BE2C (cell line): Measurements from ENCODE around the gene CHAD.

Experiments
- DNase-seq: peaks from one replicate; pipeline ENCODE4 v3.0.0-alpha.2; 2020
- H3K27me3 ChIP-seq: fragments of 250-450 bp; sonication (Bioruptor Pico); 2 replicates; pipeline ENCODE4 v1.5.1; 2020; ENCODE audit warnings: mild to moderate bottlenecking
- H3K36me3 ChIP-seq: fragments of 250-450 bp; sonication (Bioruptor Pico); 2 replicates; pipeline ENCODE4 v1.5.1; 2020; ENCODE audit warnings: mild to moderate bottlenecking
- H3K4me1 ChIP-seq: fragments of 250-450 bp; sonication (Bioruptor Pico); 2 replicates; pipeline ENCODE4 v1.5.1; 2020
- H3K4me3 ChIP-seq: 2 replicates; pipeline ENCODE4 v1.5.1; 2011; ENCODE audit warnings: low read depth, low read length
- H3K9me3 ChIP-seq: fragments of 250-450 bp; sonication (Bioruptor Pico); 2 replicates; pipeline ENCODE4 v1.5.1; 2020
- TF ChIP-seq, protein P1 (sequence below): IDR thresholded peaks from 2 replicates; pipeline ENCODE4 v1.5.1; 2012; ENCODE audit warnings: mild to moderate bottlenecking, low read depth, low read length

Gene CHAD

DNA sequence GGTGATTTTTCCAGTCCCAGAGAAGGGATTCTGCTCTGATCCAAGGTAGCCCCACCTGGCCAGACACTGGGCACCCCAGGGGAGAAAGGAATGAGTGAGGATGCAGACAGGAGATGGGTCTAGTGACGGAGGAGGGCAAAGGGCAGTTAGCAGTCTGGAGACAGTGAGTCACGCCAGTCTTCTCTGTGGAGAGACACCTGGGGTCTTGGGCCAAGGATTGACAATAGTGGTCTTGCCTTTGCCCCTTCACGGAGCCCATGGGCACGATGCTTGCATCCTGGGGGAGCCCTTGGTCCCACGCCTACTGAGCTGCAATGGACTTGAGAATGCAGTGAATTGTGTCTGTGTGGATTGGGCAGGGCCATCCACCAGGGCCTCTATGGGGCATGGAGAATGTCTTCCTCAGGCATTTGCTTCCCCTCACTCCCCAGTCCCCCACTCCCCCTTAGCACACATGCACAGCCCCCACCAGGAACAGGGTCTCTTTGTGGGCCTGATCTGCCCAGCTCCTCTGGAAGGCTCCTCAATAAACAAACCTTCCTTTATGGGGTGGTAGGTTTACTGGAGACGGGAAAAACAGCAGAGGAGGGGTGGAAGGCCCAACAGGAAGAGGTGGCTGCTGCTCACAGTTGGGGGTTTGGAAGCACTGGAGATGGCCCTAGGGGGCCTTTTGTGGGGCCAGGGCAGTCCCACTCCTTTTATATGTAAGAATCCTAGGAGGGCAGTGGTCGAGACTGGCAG lies 1.4 kb downstream of the CHAD start:
- no peak for DNase-seq
- Histone ChIP-seq H3K36me3 (no peaks in the 10 kb centered on the region), H3K4me3 (no peak overlapping the region), H3K27me3 (peaks cover 48% of the 10 kb centered on the region), H3K4me1 (no peaks in the 10 kb centered on the region), H3K9me3 (no peaks in the 10 kb centered on the region)
- TF ChIP-seq, protein P1, sequence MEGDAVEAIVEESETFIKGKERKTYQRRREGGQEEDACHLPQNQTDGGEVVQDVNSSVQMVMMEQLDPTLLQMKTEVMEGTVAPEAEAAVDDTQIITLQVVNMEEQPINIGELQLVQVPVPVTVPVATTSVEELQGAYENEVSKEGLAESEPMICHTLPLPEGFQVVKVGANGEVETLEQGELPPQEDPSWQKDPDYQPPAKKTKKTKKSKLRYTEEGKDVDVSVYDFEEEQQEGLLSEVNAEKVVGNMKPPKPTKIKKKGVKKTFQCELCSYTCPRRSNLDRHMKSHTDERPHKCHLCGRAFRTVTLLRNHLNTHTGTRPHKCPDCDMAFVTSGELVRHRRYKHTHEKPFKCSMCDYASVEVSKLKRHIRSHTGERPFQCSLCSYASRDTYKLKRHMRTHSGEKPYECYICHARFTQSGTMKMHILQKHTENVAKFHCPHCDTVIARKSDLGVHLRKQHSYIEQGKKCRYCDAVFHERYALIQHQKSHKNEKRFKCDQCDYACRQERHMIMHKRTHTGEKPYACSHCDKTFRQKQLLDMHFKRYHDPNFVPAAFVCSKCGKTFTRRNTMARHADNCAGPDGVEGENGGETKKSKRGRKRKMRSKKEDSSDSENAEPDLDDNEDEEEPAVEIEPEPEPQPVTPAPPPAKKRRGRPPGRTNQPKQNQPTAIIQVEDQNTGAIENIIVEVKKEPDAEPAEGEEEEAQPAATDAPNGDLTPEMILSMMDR: no peak

DNA sequence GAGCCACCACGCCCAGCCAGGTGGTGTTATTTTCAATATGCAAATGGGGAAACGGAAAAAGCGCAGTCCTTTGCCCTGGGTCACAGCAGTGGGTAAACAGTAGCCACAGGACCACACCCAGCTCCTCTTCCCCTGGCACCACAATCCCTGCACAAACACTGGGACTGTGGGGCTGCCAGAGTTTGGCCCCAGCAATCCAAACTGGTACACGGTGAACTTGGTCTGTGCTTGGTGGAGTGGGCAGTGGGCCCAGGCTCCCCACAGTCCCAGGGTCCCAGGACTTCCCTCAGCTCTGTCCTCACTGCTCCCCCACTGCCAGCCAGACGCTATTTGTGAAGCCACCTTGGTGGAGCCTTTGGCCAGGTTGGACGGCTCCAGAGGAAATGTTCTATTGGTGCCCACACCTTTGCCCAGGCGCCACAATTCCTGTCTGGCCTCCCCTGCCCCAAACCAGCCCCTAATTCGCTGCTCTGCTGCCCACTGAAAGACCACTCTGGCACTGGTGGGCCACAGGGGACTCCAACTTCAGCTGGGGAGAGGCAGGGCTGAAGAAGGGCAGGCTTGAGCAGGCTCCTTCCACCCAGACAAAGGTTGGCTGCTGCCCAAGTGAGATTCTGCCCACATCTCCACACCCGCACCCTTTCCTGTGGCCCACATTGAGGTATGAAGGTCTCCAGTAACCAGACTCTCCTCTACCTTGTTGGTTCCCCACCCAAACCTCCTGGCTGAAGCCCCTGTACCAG lies 2.1 kb downstream of the CHAD start:
- no peak for DNase-seq
- H3K4me1 ChIP-seq: no peaks in the 10 kb centered on the region
- peaks cover 40% of the 10 kb centered on the region for H3K27me3 ChIP-seq
- TF ChIP-seq, protein P1: no peak
- H3K9me3 ChIP-seq: no peaks in the 10 kb centered on the region
- no peak overlapping the region for H3K4me3 ChIP-seq
- no peaks in the 10 kb centered on the region for H3K36me3 ChIP-seq

DNA sequence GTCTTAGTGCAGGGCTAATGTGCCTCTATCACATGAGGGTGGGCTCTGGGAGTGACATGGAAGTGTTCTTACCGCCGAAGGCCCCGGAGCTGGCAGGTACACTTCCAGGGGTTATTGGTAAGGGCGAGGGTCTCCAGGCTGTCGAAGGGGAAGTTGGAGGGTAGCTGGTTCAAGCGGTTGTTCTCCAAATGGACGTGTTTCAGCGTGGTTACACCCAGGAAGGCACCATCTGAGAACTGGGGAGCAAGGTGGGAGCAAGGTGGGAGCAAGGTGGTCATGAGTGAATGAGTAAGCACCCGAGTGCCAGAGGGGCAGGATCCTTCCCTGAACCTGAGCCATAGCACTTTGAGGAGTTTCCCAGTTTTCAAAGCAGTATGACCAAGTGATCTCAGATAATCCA lies 3.0 kb downstream of the CHAD start:
- H3K9me3 ChIP-seq: no peaks in the 10 kb centered on the region
- TF ChIP-seq, protein P1: no peak
- no peaks in the 10 kb centered on the region for H3K4me1 ChIP-seq
- no peaks in the 10 kb centered on the region for H3K36me3 ChIP-seq
- no peak overlapping the region for H3K4me3 ChIP-seq
- no peak for DNase-seq
- peaks cover 37% of the 10 kb centered on the region for H3K27me3 ChIP-seq

DNA sequence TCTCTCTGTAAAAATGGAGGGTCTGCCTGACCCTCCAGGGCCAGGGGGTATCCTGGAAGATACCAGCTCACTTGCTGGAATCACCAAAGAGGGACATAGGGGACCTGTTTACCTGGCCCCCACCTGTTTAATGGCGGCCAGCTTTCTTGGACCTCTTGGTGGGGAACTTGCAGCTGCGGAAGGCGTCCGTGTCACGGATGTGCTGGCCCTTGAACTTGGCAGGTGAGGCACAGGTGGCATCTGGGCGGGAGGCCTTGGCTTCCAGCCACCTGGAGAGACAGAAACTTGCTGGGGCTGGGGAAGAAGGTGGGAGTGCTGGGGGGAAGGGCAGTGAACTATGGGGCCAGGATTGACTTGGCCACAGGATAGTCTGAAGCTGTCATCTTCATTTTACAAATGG lies 3.5 kb downstream of the CHAD start:
- peaks cover 37% of the 10 kb centered on the region for H3K27me3 ChIP-seq
- no peaks in the 10 kb centered on the region for H3K36me3 ChIP-seq
- no peaks in the 10 kb centered on the region for H3K9me3 ChIP-seq
- no peak overlapping the region for H3K4me3 ChIP-seq
- no peak for DNase-seq
- TF ChIP-seq, protein P1: no peak
- H3K4me1 ChIP-seq: no peaks in the 10 kb centered on the region

DNA sequence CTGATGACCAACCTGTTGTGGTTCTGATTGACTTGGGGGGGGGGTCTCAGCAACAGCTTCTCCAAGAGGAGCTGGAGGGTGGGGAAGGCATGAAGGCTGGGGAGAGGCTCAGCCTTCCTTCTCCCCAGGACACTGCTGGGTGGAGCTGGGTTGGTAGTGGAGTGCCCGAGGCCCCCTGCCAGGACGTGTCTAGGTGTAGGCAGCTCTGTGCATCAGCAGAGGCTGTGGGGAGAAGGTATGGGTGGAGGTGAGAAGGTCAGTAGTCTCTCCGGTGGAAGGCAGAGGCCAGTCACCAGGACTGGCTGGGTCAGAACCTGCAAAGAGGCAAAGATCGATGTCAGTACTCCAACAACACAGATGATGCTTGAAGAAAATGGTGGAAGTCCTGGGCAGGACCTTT lies 3.9 kb downstream of the CHAD start:
- DNase-seq: no peak
- Histone ChIP-seq H3K27me3 (peaks cover 32% of the 10 kb centered on the region), H3K4me3 (no peak overlapping the region), H3K4me1 (no peaks in the 10 kb centered on the region; the same call in 1 of the 2 replicates), H3K36me3 (no peaks in the 10 kb centered on the region), H3K9me3 (no peaks in the 10 kb centered on the region)
- TF ChIP-seq, protein P1: no peak

DNA sequence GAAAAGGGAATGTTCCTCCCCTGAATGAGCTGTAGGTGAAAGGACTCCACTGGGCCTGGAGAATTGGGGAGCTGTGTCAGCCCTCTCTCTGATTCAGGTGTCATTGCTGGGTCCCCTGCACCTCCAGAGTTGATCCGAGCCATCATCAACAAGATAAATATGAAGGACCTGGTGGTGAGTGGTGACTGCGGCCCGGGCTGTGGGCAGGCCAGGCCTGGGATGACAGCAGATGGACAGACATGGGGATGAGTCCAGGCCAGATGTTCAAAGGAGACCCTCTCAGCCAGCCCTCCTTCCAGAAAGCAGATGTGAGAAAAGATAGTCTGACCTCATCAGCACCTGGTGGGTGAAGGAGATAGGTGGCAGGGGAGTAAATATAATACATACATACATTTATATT lies 4.6 kb downstream of the CHAD start:
- TF ChIP-seq, protein P1: no peak
- Histone ChIP-seq H3K4me3 (no peak overlapping the region), H3K27me3 (peaks cover 26% of the 10 kb centered on the region), H3K36me3 (no peaks in the 10 kb centered on the region), H3K9me3 (no peaks in the 10 kb centered on the region), H3K4me1 (no peaks in the 10 kb centered on the region; the same call in 1 of the 2 replicates)
- DNase-seq: no peak
